T follicular helper cell (primary cell): ENCODE data around the gene PDHB.
"Not testable (repeated sequence)": the region's sequence is repeated elsewhere in the genome, so short reads cannot be mapped to it uniquely, and the experiment has no call there.

Source experiments
- DNase-seq: peaks from one replicate; pipeline ENCODE4 v3.0.0-alpha.2; 2020; ENCODE audit warnings: low read depth
- total RNA-seq, 2 experiments: gene quantifications; one replicate each; lab custom pipeline; 2026; lab: John Stamatoyannopoulos, UW

The PDHB gene
- total RNA-seq, result 74.6 to 77.4 reads per million in 2 experiments

DNA sequence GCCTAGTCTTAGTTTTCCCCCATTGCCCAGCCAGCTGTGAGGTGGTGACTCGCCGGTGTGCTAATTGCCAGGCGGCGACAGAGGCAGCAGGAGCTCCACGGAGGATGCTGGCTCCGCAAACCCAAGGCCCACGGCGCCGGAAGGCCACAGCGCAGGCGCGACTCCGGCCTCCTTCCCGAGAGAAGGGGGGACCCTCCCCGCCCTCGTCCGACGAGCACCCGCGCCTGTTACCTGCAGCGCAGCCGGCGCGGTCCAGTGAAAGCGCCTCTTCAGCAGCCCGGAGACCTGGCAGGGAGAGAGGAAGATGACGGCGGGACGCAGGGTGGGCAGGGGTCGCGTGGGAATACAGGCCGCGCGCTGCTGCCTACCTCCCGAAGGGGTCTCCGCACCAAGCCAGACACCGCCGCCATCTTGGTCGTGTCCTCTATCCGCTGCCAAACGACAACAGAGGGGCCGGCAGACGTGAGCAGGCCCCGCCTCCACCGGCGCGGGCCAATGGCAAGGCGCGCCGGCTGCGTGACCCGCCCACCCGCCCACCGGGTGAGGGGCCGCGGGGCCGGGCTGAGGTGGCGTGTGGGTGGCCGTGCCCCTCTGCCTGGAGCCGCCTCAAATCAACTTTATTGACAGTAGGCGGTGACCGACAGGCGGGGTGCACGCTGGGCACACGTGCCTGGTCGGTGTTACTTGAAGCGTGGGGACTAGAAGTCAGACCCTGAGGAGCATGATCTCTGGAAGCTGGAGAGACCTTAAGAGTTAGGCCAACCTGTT is at the start of gene PDHB:
PDHB (minus strand) TSS at position 433 of the 768 bp plus-strand sequence; CDS start at position 410, 23 bp downstream.
- DNase-seq, result peak; percentile 78

DNA sequence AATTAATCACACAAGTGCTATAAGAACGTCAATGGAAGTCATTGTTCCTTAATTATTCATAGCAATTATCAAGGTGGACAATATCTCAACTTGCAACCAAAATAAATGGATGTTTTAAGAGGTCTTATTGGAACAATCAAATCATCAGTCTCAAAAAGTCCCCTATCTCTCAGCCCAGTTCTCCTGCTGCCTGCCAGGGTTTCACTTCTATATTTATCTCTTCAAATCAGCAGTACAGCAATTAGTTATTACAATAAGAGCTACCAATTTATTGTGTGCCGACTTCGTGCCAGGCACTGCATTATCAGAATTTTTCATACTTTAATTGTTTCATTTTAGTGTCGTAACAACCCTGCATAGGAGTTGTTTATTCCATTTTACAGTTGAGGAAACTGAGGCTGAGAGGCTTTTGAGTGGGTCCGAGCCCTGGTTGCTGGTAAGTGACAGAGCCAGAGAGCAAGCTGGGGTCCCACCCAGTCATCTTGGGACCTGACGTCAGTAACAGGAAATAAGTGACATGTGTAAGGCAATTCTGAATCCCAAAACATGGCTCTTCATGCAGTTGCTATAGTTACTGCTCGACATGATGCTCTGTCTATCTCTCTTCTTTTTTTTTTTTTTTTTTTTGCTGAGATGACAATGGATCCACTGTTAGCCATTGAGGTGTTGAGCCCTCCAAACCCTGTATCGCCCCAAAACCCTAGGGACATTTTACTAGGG is 49.4 kb upstream of the PDHB start:
- DNase-seq, result no peak

DNA sequence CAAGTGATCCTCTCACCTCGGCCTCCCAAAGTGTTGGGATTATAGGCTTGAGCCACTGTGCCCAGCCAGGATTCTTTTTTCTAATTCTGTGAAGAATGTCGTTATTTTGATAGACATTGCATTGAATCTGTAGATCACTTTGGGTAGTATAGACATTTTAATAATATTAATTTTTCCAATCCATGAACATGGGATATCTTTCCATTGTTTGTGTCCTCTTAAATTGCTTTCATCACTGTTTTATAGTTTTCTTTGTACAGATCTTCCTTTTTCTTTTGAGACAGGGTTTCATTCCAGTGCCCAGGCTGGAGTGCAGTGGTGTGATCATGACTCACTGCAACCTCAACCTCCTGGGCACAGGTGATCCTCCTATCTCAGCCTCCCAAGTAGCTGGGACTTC is 46.7 kb upstream of the PDHB start:
- DNase-seq, result no peak

- no peak for DNase-seq
Measured at GRCh38 chr3:58478781-58479180, 45.1 kb upstream of the PDHB start.

DNA sequence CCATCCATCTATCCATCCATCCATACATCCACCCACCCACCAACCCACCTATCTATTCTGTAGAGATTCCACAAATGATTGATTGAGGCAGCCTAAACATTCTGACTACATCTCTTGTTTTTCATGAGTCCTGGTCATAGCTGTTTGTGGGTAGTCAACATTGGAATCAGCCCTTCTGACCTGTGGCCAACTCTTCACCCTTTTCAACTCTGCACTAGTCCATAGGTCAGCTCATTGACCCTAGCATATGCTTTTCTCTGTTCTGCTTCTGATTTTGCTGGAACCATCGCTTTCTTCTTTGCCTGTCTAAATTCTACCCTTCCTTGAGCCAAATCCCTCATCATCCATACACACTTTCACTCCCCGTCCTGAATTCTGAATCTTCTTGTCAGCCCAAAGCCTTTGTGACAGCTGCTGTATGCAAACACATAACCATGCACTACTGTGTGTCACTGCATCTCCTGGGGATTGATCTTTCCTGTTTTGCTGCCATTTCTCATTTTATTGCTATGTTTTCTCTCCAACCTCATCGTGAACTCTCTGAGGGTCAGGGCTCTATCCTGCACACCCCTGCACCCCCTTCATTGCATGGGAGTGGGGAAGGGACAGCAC is 41.4 kb upstream of the PDHB start:
- DNase-seq, result no peak

DNA sequence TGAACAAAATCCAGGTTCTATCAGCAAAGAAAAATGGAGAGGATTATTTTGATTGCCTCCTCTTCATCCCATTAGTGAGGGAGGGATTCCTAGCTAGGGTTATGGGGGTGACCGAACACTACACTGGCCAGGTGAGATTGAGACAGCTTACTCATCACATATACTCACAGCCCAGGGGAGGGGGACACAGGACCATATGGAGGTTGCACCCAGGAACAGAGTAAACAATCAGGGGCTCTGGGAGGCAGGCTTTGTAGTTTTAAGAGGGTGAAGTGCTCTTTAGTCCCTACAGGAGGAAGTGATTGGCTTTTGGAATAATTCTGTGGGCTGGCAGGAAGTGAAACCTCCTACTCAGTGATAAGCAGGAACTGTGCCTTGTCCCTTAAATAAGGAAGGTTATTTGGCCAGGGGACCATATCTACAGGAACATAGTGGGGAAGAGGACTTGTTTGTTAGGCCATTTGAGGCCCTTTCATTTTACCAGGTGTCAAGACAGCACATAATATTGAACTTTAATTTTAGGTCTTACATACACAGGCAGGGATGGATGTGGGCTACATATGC is 40.8 kb upstream of the PDHB start:
- DNase-seq, result no peak

- DNase-seq, result no peak
Measured at GRCh38 chr3:58473275-58473674, 39.6 kb upstream of the PDHB start.

GRCh38 chr3:58471025-58471887 is 37.6 kb upstream of the PDHB start:
- no peak for DNase-seq

DNA sequence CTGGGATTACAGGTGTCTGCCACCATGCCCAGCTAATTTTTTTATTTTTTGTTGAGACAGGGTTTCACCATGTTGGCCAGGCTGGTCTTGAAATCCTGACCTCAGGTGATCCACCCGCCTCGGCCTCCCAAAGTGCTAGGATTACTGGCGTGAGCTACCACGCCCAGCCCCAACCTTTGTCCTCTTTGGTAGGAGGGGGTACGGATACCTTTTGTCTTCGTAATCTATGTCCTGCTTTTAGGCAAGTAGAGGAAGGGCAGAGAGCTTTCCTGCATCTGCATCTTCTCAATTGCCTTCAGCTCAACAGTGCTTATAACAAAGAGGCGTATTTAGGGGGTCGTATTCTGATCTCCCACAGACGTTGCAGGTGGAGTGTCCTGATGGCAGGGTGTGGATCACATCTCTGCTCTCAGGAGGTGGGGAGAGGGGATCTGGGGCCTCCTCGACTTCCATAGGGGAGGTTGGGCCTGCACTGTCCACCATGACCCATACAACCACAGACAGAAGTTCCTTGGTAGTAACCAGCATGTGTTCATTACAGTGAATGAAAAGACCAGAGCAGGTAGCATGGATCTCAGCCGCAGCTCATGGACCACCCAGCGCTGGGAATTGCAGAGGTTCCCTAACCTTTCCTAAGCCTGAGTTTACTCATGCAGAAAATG is 36.9 kb upstream of the PDHB start:
- DNase-seq, result no peak

GRCh38 chr3:58469096-58469495 is 35.5 kb upstream of the PDHB start:
- DNase-seq, result no peak

- DNase-seq, result no peak
Measured at GRCh38 chr3:58466899-58467563, 33.4 kb upstream of the PDHB start.

GRCh38 chr3:58464866-58465265 is 31.2 kb upstream of the PDHB start:
- no peak for DNase-seq

DNA sequence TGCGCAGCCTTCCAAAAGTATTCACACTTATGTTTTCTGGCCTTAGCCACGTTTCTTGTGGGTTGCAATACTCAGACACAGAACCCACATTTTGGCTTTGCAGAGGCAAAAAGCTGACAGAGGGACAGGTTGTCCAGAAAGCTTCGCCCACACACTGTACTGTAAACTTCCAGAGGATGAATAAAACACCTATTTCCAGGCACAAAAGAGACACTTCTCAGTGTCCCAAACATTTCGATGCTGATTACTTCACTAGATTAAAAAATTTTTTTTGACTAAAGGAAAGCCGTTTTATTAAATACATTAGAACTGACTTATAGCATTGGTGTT is 30.3 kb upstream of the PDHB start:
- DNase-seq, result no peak

DNA sequence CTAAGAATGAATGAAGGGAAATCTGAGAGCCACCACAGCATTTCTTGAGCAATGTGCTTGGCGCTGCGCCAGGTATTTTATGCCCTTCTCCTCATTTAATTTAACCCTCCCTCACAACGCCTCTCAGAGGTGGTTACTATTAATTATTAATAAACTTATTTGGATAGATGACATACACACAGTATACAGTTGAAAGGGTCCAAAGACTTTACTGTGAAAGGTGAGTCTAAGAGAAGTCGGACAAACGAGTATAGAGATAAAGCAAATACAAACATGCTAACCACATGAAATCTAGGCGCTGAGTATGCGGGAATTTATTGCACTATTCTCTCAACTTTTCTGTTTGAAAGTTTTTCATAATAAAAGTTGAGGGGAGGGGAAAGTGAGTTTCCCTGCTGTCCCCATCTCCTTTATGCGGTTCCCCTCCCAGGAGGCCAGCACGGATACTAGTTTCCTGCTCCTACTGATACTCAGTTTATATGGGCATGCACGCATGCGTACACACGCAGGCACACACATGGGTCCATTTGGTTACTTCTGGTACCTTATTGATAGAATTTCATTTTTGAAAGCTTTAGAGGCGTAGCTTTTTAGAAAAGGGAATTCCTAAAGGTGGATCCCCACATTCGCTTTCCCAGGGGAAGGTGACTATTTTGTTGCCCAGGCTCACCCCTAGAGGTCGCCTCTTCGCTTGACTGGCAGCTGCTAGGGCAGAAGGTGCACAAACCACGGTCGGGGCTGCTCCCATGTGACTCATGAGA is 29.7 kb upstream of the PDHB start:
- peak; percentile 25 for DNase-seq

DNA sequence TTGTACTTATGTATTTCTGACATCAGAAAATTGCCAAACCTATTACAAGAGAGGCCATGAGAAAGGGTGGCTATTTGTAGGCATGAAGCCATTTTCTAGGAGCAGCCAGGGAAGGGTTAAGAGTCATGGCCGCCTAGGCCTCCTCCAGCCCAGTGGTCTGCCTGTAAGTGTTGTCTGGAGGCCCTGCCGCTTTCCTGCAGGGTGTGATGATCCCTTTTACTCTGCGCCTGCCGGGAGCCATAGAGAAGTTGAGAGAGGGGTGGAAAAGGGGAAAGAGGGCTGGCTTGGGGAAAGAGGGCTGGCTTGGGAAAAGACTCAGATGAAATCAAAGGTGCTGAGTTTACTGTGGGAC is 29.2 kb upstream of the PDHB start:
- no peak for DNase-seq

GRCh38 chr3:58459160-58459559 is 25.5 kb upstream of the PDHB start:
- no peak for DNase-seq

DNA sequence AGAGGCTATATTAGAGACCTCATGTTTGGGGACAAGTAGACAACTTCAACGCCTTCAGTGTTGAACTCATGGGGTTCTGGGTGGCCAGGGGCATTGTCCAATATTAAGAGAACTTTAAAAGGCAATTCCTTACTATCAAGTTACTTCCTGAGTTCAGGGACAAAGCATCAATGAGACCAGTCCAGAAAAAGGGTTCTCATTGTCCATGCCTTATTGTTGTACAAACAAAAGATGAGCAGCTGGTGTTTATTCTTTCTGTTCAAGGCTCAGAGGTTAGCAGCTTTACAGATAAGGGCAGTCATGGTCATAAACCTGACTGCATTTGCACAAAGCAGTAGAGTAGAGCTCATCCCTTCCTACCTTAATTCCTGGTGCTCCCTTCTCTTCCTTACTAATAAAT is 18.5 kb upstream of the PDHB start:
- DNase-seq, result no peak

- DNase-seq, result no peak
Measured at GRCh38 chr3:58441514-58442450, 8.2 kb upstream of the PDHB start.

- DNase-seq, result not testable (repeated sequence)
Measured at GRCh38 chr3:58440996-58441355, 7.3 kb upstream of the PDHB start.
